Fibroblast of lung (primary cell): ENCODE results near the gene LGR6.
"Not testable (repeated sequence)": the region's sequence is repeated elsewhere in the genome, so short reads cannot be mapped to it uniquely, and the experiment has no call there.

Experiments used
- CTCF ChIP-seq, 2 donors: IDR thresholded peaks in 1 of 2; conservative IDR thresholded peaks in 1 of 2; 1 replicate in 1 of 2; 2 replicates in 1 of 2; pipeline ENCODE4 v1.5.1; 2011 to 2012; ENCODE audit warnings: low read length in 2 of 2, control low read depth in 1 of 2, inconsistent platforms in 1 of 2, low read depth in 1 of 2, mild to moderate bottlenecking in 1 of 2
- EZH2 ChIP-seq: IDR thresholded peaks from 2 replicates; pipeline ENCODE4 v1.5.1; 2012; ENCODE audit warnings: low read length, control low read depth, mild to moderate bottlenecking; ENCODE audit errors: missing control alignments

- not testable (repeated sequence) for TF ChIP-seq CTCF (conservative IDR thresholded peaks at IDR 0.05 in 1 of 2, IDR thresholded peaks at IDR 0.05 in 1 of 2; ENCODE audit: low read depth in 1 of 2, low read length in 2 of 2); EZH2
These were observed 46.6 kb downstream of the LGR6 start for GRCh38 chr1:202240226-202240625.
